Cardiac muscle cell (in vitro differentiated cells and primary cell): Measurements from ENCODE around the gene USPL1. TPM values are rescaled to one million over a fixed set of nuclear protein-coding genes. Genes with fewer than 3 reads are reported as not detected.
"Not testable (repeated sequence)": the region's sequence is repeated elsewhere in the genome, so short reads cannot be mapped to it uniquely, and the experiment has no call there.

ENCODE experiments used
- DNase-seq, 2 donors: peaks; one replicate each; pipeline versions ENCODE4 v3.0.0 to v3.0.0-alpha.2; 2010 to 2017; ENCODE audit warnings: low read depth in 1 of 2, low spot score in 1 of 2
- H3K27ac ChIP-seq: fragments of 200-600 bp; sonication (generic); 2 replicates; pipeline ENCODE4 v1.5.1; 2016
- H3K27me3 ChIP-seq: fragments of 200-600 bp; sonication (generic); 2 replicates; pipeline ENCODE4 v1.6.0; 2016; ENCODE audit warnings: control low read depth
- H3K36me3 ChIP-seq: fragments of 200-600 bp; sonication (generic); 2 replicates; pipeline ENCODE4 v1.5.1; 2016; ENCODE audit warnings: control low read depth
- H3K4me1 ChIP-seq: fragments of 200-600 bp; sonication (generic); 2 replicates; pipeline ENCODE4 v1.8.1; 2017; ENCODE audit warnings: low read depth, mild to moderate bottlenecking, mixed run types
- H3K4me3 ChIP-seq: fragments of 200-600 bp; sonication (generic); 2 replicates; pipeline ENCODE4 v1.5.1; 2016; ENCODE audit warnings: mild to moderate bottlenecking
- H3K9me3 ChIP-seq: fragments of 200-600 bp; sonication (generic); 2 replicates; pipeline ENCODE4 v1.5.1; 2017; ENCODE audit warnings: low read depth, mild to moderate bottlenecking, control low read depth
- CTCF ChIP-seq: IDR thresholded peaks from 2 replicates; pipeline ENCODE4 v1.5.1; 2012; ENCODE audit warnings: low read depth, mild to moderate bottlenecking, low read length
- polyA plus RNA-seq: library from polyadenylated mRNA; unstranded; fragments of >200 nt; fragmentation: Nextera tagmentation; extraction: Ambion mirVana; gene quantifications from 2 replicates; pipeline ENCODE4 v1.2.1, GENCODE V29; 2016
- total RNA-seq: library from RNA; depleted of rRNA; stranded (reverse); fragments of >200 nt; gene quantifications from 2 replicates; pipeline ENCODE4 v1.2.3, GENCODE V29; 2016

The USPL1 gene
- total and polyA plus RNA-seq, 2 experiments from 2014 or later: 13.9 to 15.6 TPM

GRCh38 chr13:30638301-30638700 lies 20.6 kb downstream of the USPL1 start:
- TF ChIP-seq CTCF: no peak
- no peaks in the 10 kb centered on the region for H3K4me1 ChIP-seq
- peaks cover 36% of the 10 kb centered on the region for H3K36me3 ChIP-seq
- no peak overlapping the region for H3K4me3 ChIP-seq
- H3K27me3 ChIP-seq: no peaks in the 10 kb centered on the region
- no peak overlapping the region for H3K27ac ChIP-seq
- no peak for DNase-seq
- H3K9me3 ChIP-seq: no peaks in the 10 kb centered on the region

DNA sequence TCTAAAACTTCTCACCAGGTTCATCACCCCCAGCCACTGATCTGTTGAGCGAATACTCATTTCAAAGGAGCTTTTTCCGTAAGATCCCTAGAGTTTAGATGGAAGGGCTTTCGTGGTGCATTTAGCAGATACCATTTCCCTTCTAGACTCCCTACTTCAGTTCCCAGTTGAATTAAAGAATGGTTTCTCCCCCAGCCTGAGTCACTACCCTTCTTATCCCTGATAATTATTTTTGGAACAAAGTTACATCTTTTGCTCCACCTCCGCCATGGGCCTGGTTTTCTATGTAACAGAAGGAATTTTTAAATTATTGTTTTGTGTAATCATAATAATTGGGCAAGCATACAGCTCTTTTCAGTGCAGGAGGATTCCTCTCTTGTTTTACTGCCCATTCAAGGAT lies 22.0 kb downstream of the USPL1 start:
- no peaks in the 10 kb centered on the region for H3K27me3 ChIP-seq
- no peaks in the 10 kb centered on the region for H3K9me3 ChIP-seq
- H3K4me3 ChIP-seq: no peak overlapping the region
- H3K36me3 ChIP-seq: peaks cover 39% of the 10 kb centered on the region
- no peak overlapping the region for H3K27ac ChIP-seq
- no peaks in the 10 kb centered on the region for H3K4me1 ChIP-seq
- TF ChIP-seq CTCF: no peak
- peak in 1 of 2 donors; percentile 86 for DNase-seq

DNA sequence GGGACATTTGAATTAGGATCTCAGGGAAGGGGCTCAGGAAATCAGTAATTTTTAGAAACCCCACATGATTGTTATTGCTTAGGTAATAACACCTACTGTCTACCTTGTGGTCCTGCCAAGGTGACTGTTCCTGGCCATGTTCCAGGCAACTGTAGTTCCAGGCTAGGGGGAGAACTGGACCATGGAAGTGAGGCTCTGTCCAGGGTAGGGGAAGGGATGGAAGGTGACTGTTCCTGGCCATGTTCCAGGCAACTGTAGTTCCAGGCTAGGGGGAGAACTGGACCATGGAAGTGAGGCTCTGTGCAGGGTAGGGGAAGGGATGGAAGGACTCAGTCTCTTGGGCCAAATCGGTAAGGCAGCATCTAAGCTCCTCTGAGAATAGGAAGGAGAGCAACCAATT lies 23.5 kb downstream of the USPL1 start:
- H3K27me3 ChIP-seq, H3K4me1 ChIP-seq, DNase-seq, H3K27ac ChIP-seq, H3K4me3 ChIP-seq, H3K9me3 ChIP-seq: not testable (repeated sequence)
- H3K36me3 ChIP-seq: peaks cover 37% of the 10 kb centered on the region

DNA sequence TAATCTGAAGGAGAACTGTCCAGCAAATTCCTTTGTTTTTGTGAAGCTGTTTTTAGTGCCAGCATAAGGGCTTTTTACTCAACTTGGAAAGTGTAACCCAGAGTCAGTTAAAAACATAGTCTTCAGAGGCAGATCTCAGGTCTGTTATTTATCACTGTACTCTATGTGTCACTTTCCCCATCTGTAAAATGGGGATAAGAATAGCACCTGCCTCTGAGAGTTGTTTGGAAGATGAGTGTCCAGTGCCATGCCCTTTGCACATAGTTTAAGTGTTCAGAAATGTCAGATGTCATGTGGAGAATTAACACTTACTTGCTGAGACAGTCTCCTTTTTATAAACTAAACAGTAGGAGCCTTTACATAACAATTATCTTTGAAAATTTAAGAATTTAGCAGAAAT lies 27.9 kb downstream of the USPL1 start:
- no peak for TF ChIP-seq CTCF
- no peaks in the 10 kb centered on the region for H3K9me3 ChIP-seq
- peaks cover 11% of the 10 kb centered on the region for H3K4me1 ChIP-seq
- no peaks in the 10 kb centered on the region for H3K27me3 ChIP-seq
- no peak overlapping the region for H3K4me3 ChIP-seq
- no peak for DNase-seq
- peaks cover 31% of the 10 kb centered on the region for H3K36me3 ChIP-seq
- no peak overlapping the region for H3K27ac ChIP-seq

DNA sequence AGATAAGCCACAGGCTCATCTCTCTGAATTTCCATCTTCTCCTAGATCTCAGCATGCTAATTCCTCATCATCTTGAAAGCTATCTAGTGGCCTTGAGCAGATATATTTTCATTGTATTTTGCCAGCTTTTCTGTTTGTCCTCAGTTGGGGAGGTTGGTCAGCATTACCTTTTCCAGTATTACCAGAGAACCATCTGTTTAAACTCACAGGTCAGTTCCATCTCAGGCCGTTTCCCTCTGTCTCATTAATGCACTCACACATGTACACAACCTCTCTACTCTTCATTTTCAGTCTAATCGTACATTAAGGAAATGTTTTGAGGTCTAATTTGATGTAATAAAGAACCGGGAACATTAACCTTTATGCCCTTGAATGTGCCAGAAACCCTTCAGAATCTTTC lies 29.7 kb downstream of the USPL1 start:
- H3K4me3 ChIP-seq: no peak overlapping the region
- DNase-seq: no peak
- H3K4me1 ChIP-seq: peaks cover 21% of the 10 kb centered on the region
- H3K36me3 ChIP-seq: peaks cover 24% of the 10 kb centered on the region
- TF ChIP-seq CTCF: no peak
- no peak overlapping the region for H3K27ac ChIP-seq
- no peaks in the 10 kb centered on the region for H3K9me3 ChIP-seq
- no peaks in the 10 kb centered on the region for H3K27me3 ChIP-seq

DNA sequence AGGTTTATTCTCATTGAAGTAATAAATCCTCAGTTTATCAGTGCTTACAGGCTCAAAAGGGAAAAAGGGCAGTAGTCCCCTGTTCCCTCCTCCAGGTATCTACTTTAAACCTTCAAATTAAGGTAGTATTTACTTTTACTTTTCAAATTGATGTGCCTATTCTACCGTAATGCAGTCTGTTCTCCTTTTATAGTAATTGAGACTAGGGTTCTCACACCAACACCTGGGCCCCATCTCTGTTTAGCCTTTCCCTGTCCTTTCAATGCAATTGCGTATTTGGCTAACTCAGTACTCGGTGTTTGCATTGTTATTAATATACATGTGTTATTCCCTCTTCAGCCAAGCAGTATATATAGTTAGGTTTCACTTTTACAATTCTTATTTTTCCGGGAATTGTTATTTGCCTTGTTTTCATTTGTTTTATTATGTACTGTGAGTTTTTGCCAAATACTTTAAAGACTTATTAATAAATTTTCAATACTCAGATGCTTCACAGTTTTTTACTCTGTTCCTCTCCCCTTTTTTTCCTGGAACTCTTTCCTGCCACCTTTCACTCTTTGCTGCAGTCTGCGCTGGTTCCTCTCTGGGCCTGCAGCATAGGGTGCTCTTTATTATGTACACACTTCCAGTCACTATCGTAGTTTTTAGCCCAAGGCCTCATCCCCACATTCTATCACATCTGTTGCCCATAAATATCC lies 30.3 kb downstream of the USPL1 start:
- no peak for DNase-seq
- Histone ChIP-seq H3K4me3 (no peak overlapping the region), H3K36me3 (peaks cover 19% of the 10 kb centered on the region), H3K27ac (no peak overlapping the region), H3K4me1 (peaks cover 26% of the 10 kb centered on the region), H3K27me3 (no peaks in the 10 kb centered on the region), H3K9me3 (no peaks in the 10 kb centered on the region)
- no peak for TF ChIP-seq CTCF
